Mesenchymal stem cell (in vitro differentiated cells and primary cell): ENCODE measurements around the gene FRMD4A.

Experiments used
- DNase-seq: peaks from one replicate; pipeline ENCODE4 v3.0.0-alpha.2; 2013
- H2AFZ ChIP-seq: one replicate; pipeline ENCODE4 v1.6.1; 2013; ENCODE audit warnings: low read depth, mild to moderate bottlenecking, control low read depth, inconsistent platforms, low read length, moderate library complexity
- H2AK5ac ChIP-seq: 2 replicates; pipeline ENCODE4 v1.6.1; 2013; ENCODE audit warnings: low read length, moderate library complexity, mild to moderate bottlenecking, inconsistent platforms; ENCODE audit not compliant: severe bottlenecking
- H2BK120ac ChIP-seq: one replicate; pipeline ENCODE4 v1.6.1; 2013; ENCODE audit warnings: low read depth, mild to moderate bottlenecking, inconsistent platforms, low read length, moderate library complexity
- H2BK12ac ChIP-seq, 2 experiments: one replicate each; pipeline ENCODE4 v1.6.1; 2013; ENCODE audit warnings: inconsistent platforms in 2 of 2, low read length in 2 of 2, mild to moderate bottlenecking in 2 of 2, moderate library complexity in 2 of 2, control low read depth in 1 of 2
- H2BK15ac ChIP-seq: one replicate; pipeline ENCODE4 v1.6.1; 2013; ENCODE audit warnings: mild to moderate bottlenecking, low read depth, inconsistent platforms; ENCODE audit not compliant: poor library complexity, severe bottlenecking
- H2BK5ac ChIP-seq: 2 replicates; pipeline ENCODE4 v1.6.1; 2013; ENCODE audit warnings: low read depth, mild to moderate bottlenecking, low read length, control low read depth, inconsistent platforms; ENCODE audit not compliant: poor library complexity, severe bottlenecking
- H3K14ac ChIP-seq, 2 experiments: one replicate each; pipeline ENCODE4 v1.6.1; 2013; ENCODE audit warnings: inconsistent platforms in 2 of 2, low read length in 2 of 2, control low read depth in 1 of 2, mild to moderate bottlenecking in 1 of 2, moderate library complexity in 1 of 2
- H3K18ac ChIP-seq, 2 experiments: one replicate each; pipeline ENCODE4 v1.6.1; 2013; ENCODE audit warnings: inconsistent platforms in 2 of 2, low read length in 2 of 2, control low read depth in 1 of 2, low read depth in 1 of 2, mild to moderate bottlenecking in 1 of 2
- H3K23ac ChIP-seq, 2 experiments: one replicate each; pipeline ENCODE4 v1.6.1; 2013; ENCODE audit warnings: inconsistent platforms in 2 of 2, low read length in 2 of 2, mild to moderate bottlenecking in 2 of 2, moderate library complexity in 2 of 2, control low read depth in 1 of 2
- H3K27ac ChIP-seq: 2 replicates; pipeline ENCODE4 v1.5.1; 2013; ENCODE audit warnings: mild to moderate bottlenecking, moderate library complexity, low read length, control low read depth, inconsistent platforms; ENCODE audit not compliant: poor library complexity, severe bottlenecking
- H3K27me3 ChIP-seq, 2 experiments: 2 replicates each; pipeline versions ENCODE4 v1.6.1 to v1.7.0; 2013; ENCODE audit warnings: low read length in 2 of 2, mild to moderate bottlenecking in 2 of 2, moderate library complexity in 2 of 2, control low read depth in 1 of 2, inconsistent platforms in 1 of 2; ENCODE audit not compliant: control insufficient read depth in 1 of 2, insufficient read depth in 1 of 2
- H3K36me3 ChIP-seq, 2 experiments: 2 replicates each; pipeline versions ENCODE4 v1.6.1 to v1.7.0; 2013; ENCODE audit warnings: low read length in 2 of 2, control low read depth in 1 of 2, inconsistent platforms in 1 of 2, low read depth in 1 of 2, mild to moderate bottlenecking in 1 of 2; ENCODE audit not compliant: insufficient read depth in 2 of 2, control insufficient read depth in 1 of 2
- H3K4ac ChIP-seq, 2 experiments: one replicate each; pipeline ENCODE4 v1.6.1; 2013; ENCODE audit warnings: inconsistent platforms in 2 of 2, low read length in 2 of 2, mild to moderate bottlenecking in 2 of 2, moderate library complexity in 2 of 2, control low read depth in 1 of 2, low read depth in 1 of 2
- H3K4me1 ChIP-seq: 2 replicates; pipeline ENCODE4 v1.6.1; 2013; ENCODE audit warnings: low read depth, low read length, control low read depth; ENCODE audit not compliant: control insufficient read depth, insufficient read depth
- H3K4me2 ChIP-seq: 2 replicates; pipeline ENCODE4 v1.6.1; 2013; ENCODE audit warnings: low read length, mild to moderate bottlenecking, inconsistent platforms; ENCODE audit not compliant: poor library complexity, severe bottlenecking
- H3K4me3 ChIP-seq, 2 experiments: 2 replicates each; pipeline versions ENCODE4 v1.5.1 to v1.7.0; 2013; ENCODE audit warnings: low read length in 2 of 2, mild to moderate bottlenecking in 2 of 2, control low read depth in 1 of 2, low read depth in 1 of 2; ENCODE audit not compliant: insufficient read depth in 1 of 2
- H3K79me1 ChIP-seq: replicated peaks from 2 replicates; pipeline ENCODE4 v1.6.1; 2013; ENCODE audit warnings: mild to moderate bottlenecking, control low read depth, low read length, inconsistent platforms; ENCODE audit not compliant: poor library complexity, severe bottlenecking
- H3K9ac ChIP-seq: 2 replicates; pipeline ENCODE4 v1.7.0; 2013; ENCODE audit warnings: mild to moderate bottlenecking, low read length, moderate library complexity
- H3K9me3 ChIP-seq: 2 replicates; pipeline ENCODE4 v1.7.0; 2013; ENCODE audit warnings: mild to moderate bottlenecking, low read length; ENCODE audit not compliant: control insufficient read depth
- H4K8ac ChIP-seq: one replicate; pipeline ENCODE4 v1.6.1; 2013; ENCODE audit warnings: inconsistent platforms, mild to moderate bottlenecking, low read length, moderate library complexity
- H4K91ac ChIP-seq: one replicate; pipeline ENCODE4 v1.6.1; 2013; ENCODE audit warnings: mild to moderate bottlenecking, low read length, inconsistent platforms
- WGBS: methylation state at CpG from one replicate; pipeline ENCODE4 v1.1.7; 2013; ENCODE audit warnings: mixed read lengths; 5-methylcytosine and 5-hydroxymethylcytosine counted together

The FRMD4A gene

GRCh38 chr10:14022954-14023672, 307.6 kb downstream of the FRMD4A start:
- Histone ChIP-seq H2AFZ (no peak overlapping the region), H3K9ac (no peak overlapping the region), H2BK5ac (no peak overlapping the region), H2AK5ac (no peak overlapping the region), H3K27ac (no peak overlapping the region), H4K8ac (peak overlapping the region; percentile 45), H3K9me3 (no peaks in the 10 kb centered on the region), H2BK120ac (no peak overlapping the region), H2BK12ac (no peak overlapping the region), H3K14ac (peak overlapping the region in 1 of 2 experiments; percentile 61), H3K36me3 (no peaks in the 10 kb centered on the region), H3K4ac (no peak overlapping the region), H2BK15ac (no peak overlapping the region), H3K18ac (peak overlapping the region in 1 of 2 experiments; percentile 54), H3K27me3 (peaks cover 3 to 21% of the 10 kb centered on the region in 2 experiments), H3K4me2 (no peak overlapping the region), H3K4me1 (no peaks in the 10 kb centered on the region), H3K4me3 (no peak overlapping the region), H4K91ac (no peak overlapping the region), H3K23ac (no peak overlapping the region), H3K79me1 (no peaks in the 10 kb centered on the region)
- no peak for DNase-seq
- WGBS = 84% methylated on average over 15 of the region's 17 CpGs

GRCh38 chr10:14022052-14022451, 308.7 kb downstream of the FRMD4A start:
- no peak overlapping the region for H2AFZ ChIP-seq
- 73% methylated on average over 4 of the region's 4 CpGs for WGBS
- no peaks in the 10 kb centered on the region for H3K36me3 ChIP-seq
- H4K8ac ChIP-seq = no peak overlapping the region
- H2BK15ac ChIP-seq = no peak overlapping the region
- H3K4me3 ChIP-seq = no peak overlapping the region
- H3K14ac ChIP-seq = no peak overlapping the region
- no peak overlapping the region for H3K23ac ChIP-seq
- H2BK120ac ChIP-seq = no peak overlapping the region
- H2AK5ac ChIP-seq = peak overlapping the region; percentile 54
- H3K4me1 ChIP-seq = no peaks in the 10 kb centered on the region
- no peak overlapping the region for H2BK12ac ChIP-seq
- DNase-seq = no peak
- peaks cover 3 to 21% of the 10 kb centered on the region in 2 experiments for H3K27me3 ChIP-seq
- no peak overlapping the region for H3K27ac ChIP-seq
- no peak overlapping the region for H3K4ac ChIP-seq
- H3K4me2 ChIP-seq = no peak overlapping the region
- H2BK5ac ChIP-seq = no peak overlapping the region
- H3K79me1 ChIP-seq = no peaks in the 10 kb centered on the region
- H3K9me3 ChIP-seq = no peaks in the 10 kb centered on the region
- no peak overlapping the region for H3K18ac ChIP-seq
- H3K9ac ChIP-seq = no peak overlapping the region
- no peak overlapping the region for H4K91ac ChIP-seq

- Histone ChIP-seq H3K14ac (no peak overlapping the region), H3K4ac (no peak overlapping the region), H2BK15ac (no peak overlapping the region), H3K4me2 (no peak overlapping the region), H3K18ac (no peak overlapping the region), H3K4me1 (no peaks in the 10 kb centered on the region), H3K27ac (no peak overlapping the region), H3K23ac (no peak overlapping the region), H2BK5ac (no peak overlapping the region), H3K9ac (no peak overlapping the region), H3K4me3 (no peak overlapping the region), H3K27me3 (peaks cover 3 to 21% of the 10 kb centered on the region in 2 experiments), H2AK5ac (no peak overlapping the region), H2BK120ac (no peak overlapping the region), H3K36me3 (no peaks in the 10 kb centered on the region), H3K9me3 (no peaks in the 10 kb centered on the region), H2BK12ac (no peak overlapping the region), H3K79me1 (no peaks in the 10 kb centered on the region), H4K91ac (no peak overlapping the region), H4K8ac (no peak overlapping the region), H2AFZ (no peak overlapping the region)
- no peak for DNase-seq
- 86% methylated on average over 9 of the region's 9 CpGs for WGBS
Observed at GRCh38 chr10:14020037-14020664, 310.6 kb downstream of the FRMD4A start.

- H2AK5ac ChIP-seq = no peak overlapping the region
- H3K27ac ChIP-seq = no peak overlapping the region
- WGBS = 65% methylated on average over 2 of the region's 3 CpGs
- DNase-seq = no peak
- H4K8ac ChIP-seq = no peak overlapping the region
- H3K79me1 ChIP-seq = no peaks in the 10 kb centered on the region
- H3K36me3 ChIP-seq = no peaks in the 10 kb centered on the region
- no peak overlapping the region for H3K4ac ChIP-seq
- peaks cover 0 to 6% of the 10 kb centered on the region in 2 experiments for H3K27me3 ChIP-seq
- no peaks in the 10 kb centered on the region for H3K9me3 ChIP-seq
- no peak overlapping the region for H4K91ac ChIP-seq
- H3K9ac ChIP-seq = no peak overlapping the region
- H2BK120ac ChIP-seq = no peak overlapping the region
- H3K4me3 ChIP-seq = no peak overlapping the region
- no peak overlapping the region for H2BK12ac ChIP-seq
- H2AFZ ChIP-seq = no peak overlapping the region
- H3K4me1 ChIP-seq = no peaks in the 10 kb centered on the region
- no peak overlapping the region for H3K18ac ChIP-seq
- no peak overlapping the region for H2BK5ac ChIP-seq
- no peak overlapping the region for H3K23ac ChIP-seq
- H3K4me2 ChIP-seq = no peak overlapping the region
- H3K14ac ChIP-seq = no peak overlapping the region
- H2BK15ac ChIP-seq = no peak overlapping the region
Observed at GRCh38 chr10:14017467-14017866, 313.3 kb downstream of the FRMD4A start.
